C4-2B (cell line): Measurements from ENCODE around the gene ATP8B4.

ENCODE experiments used
- CTCF ChIP-seq: fragments of 450-650 bp; conservative IDR thresholded peaks from 2 replicates; pipeline ENCODE4 v1.5.1; 2017; ENCODE audit warnings: mild to moderate bottlenecking
- ZFX ChIP-seq: fragments of 450-650 bp; IDR thresholded peaks from 2 replicates; pipeline ENCODE4 v1.6.1; 2017

GRCh38 chr15:49887659-49888322 is 231.2 kb downstream of the ATP8B4 start:
- no peak for TF ChIP-seq CTCF
- TF ChIP-seq ZFX = no peak
